Ectodermal cell (in vitro differentiated cells): ENCODE measurements around the gene HLCS.
A peak's percentile ranks its signal among the peaks of the same experiment; 100 is the strongest.

ENCODE experiments used
- H3K27ac ChIP-seq: 2 replicates; pipeline ENCODE4 v1.7.0; 2013; ENCODE audit warnings: mild to moderate bottlenecking, low read depth, low read length; ENCODE audit not compliant: insufficient read depth, poor library complexity, severe bottlenecking
- H3K27me3 ChIP-seq: 2 replicates; pipeline ENCODE4 v1.7.0; 2013; ENCODE audit warnings: mild to moderate bottlenecking, low read length; ENCODE audit not compliant: insufficient read depth, control insufficient read depth, poor library complexity, severe bottlenecking
- H3K36me3 ChIP-seq: one replicate; pipeline ENCODE4 v1.7.0; 2013; ENCODE audit warnings: low read length; ENCODE audit not compliant: control insufficient read depth, insufficient read depth
- H3K4me1 ChIP-seq: one replicate; pipeline ENCODE4 v1.7.0; 2013; ENCODE audit warnings: low read length; ENCODE audit not compliant: control insufficient read depth, insufficient read depth
- H3K4me3 ChIP-seq: 2 replicates; pipeline ENCODE4 v1.7.0; 2013; ENCODE audit warnings: low read depth, low read length, control low read depth; ENCODE audit not compliant: insufficient read depth
- H3K9me3 ChIP-seq: 2 replicates; pipeline ENCODE4 v1.7.0; 2013; ENCODE audit warnings: mild to moderate bottlenecking, low read length, moderate library complexity; ENCODE audit not compliant: control insufficient read depth
- WGBS, 2 experiments: methylation state at CpG; one replicate each; pipeline ENCODE4 v1.1.7; 2013; ENCODE audit warnings: missing lambda C conversion rate in 2 of 2; 5-methylcytosine and 5-hydroxymethylcytosine counted together

HLCS gene

DNA sequence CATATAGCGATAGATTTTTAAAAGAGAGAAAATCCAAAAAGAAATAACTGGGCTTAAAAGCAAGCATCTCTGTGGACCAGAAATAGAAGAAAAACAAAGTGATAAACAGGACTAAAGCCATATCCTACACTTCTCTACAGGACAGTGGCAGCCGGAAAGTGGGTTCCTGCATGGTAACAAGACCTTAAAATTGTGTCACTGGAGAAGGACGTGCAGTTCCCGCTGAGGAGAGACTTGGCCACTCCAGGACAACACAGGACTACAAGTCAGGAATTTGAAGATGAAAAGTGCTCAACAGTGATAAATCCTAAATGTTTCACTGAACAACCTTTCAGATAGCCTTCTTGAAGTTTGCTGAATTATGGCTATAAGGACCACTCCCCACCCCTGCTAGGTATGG, 1.9 kb upstream of the HLCS start:
- Histone ChIP-seq H3K27me3 (no peaks in the 10 kb centered on the region), H3K9me3 (no peaks in the 10 kb centered on the region), H3K27ac (no peak overlapping the region), H3K4me3 (no peak overlapping the region), H3K4me1 (no peaks in the 10 kb centered on the region), H3K36me3 (no peaks in the 10 kb centered on the region)
- 84 to 85% methylated on average over 4 of the region's 4 CpGs for WGBS, 2 experiments

DNA sequence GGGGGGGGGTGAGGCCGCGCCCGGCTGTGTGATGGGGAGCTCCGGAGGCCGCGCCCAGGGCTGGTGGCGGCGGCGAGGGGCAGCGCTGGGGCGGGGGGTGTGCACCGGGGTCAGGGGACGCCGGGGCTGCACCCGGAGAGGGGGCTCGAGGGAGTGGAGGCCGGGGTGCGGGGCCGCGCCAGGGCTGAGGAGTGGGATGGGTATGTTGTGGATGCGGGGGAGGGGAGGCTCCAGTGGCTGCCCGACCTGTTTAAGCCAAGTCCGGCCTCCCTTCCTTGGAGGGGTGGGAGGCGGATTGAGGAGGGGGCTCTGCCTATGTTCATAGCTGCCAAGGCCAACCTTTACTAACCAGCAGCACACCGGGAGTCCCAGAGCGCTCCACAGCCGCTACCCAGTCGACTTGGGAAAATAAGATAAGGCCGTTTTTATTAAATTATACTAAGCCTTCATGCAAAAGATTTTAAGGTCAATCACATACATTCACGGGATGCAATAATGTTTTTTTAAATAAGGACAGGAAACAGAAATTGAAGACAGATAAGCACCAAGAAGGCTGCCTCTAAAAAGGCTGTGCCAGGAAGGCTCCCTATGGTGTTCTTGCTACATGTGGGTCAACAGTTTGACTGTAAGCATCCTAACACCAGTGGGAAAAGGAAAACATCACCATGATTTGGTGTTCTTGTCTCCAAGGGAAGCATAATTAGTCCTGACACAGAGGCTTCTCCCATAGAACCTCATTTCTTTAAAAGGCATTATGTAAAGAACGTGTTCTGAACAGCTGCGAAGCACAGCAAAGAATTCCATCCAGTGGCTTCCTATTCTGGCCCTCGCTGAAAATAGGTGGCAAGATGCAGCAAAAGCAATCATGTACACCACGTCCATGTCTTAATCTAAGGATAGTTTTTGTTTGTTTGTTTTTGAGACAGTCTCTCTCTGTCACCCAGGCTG, 626 bp upstream of the HLCS start:
- 15 to 19% methylated on average over 33 to 34 of the region's 34 CpGs for WGBS, 2 experiments
- Histone ChIP-seq H3K9me3 (no peaks in the 10 kb centered on the region), H3K27ac (no peak overlapping the region), H3K27me3 (no peaks in the 10 kb centered on the region), H3K4me3 (peak overlapping the region; percentile 44), H3K36me3 (no peaks in the 10 kb centered on the region), H3K4me1 (no peaks in the 10 kb centered on the region)

DNA sequence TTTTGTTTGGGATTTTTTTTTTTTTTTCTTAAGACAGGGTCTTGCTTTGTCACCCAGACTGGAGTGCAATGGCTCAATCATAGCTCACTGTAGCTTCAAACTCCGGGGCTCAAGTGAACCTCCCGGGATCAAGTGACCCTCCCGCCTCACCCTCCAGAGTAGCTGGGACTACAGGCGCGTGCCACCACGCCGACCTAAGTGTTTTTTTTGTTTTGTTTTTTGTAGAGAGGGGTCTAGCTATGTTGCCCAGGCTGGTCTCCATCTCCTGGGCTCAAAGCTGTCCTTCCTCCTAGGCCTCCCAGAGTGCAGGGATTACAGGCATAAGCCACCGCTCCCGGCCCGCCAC, 776 bp downstream of the HLCS start:
- Histone ChIP-seq H3K4me3 (peak overlapping the region; percentile 44), H3K9me3 (no peaks in the 10 kb centered on the region), H3K27me3 (no peaks in the 10 kb centered on the region), H3K27ac (no peak overlapping the region), H3K4me1 (no peaks in the 10 kb centered on the region), H3K36me3 (no peaks in the 10 kb centered on the region)
- WGBS, 2 experiments = 60 to 63% methylated on average over 10 of the region's 10 CpGs

DNA sequence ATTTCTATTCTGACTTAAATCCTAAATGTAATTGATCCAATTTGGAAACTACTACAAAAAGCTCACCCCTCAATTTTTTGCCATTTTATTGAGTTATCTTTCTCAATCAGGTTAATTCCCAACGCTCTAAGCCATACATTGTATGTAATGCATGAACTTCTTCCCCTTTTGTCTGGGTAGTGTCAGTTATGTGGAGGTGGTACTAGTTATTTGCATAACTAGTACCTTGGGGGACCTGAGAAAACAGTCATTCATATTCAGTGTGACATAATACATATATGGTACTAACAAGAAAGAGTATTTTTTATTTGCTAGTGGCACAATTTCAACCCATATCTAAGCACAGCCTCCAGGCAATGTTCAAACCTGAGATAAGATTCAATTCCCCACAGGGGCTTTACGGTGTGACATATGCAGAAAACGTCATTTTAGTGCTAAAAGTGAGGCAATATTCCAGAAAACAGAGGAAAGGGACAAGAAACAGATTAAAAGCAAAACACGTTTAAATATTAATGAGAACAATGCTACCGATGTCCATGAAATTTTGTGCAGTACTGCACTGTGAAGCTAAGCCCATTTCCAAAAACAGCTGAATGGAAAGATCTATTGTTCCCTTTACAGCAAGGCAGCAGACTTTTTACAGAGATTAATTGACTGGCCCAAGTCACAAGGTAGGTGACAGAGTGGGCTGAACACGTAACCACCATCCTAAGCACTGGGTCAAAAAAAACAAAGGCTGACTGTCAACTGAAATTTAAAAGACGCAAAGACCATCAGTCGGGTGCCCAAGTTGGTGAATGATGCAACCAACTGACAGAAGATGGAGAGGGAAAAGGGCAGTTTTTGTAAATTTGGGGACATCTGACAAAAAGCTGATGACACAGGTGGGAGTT, 1.4 kb downstream of the HLCS start:
- no peaks in the 10 kb centered on the region for H3K27me3 ChIP-seq
- no peaks in the 10 kb centered on the region for H3K9me3 ChIP-seq
- no peaks in the 10 kb centered on the region for H3K4me1 ChIP-seq
- WGBS, 2 experiments = 87 to 90% methylated on average over 8 of the region's 8 CpGs
- no peak overlapping the region for H3K27ac ChIP-seq
- H3K4me3 ChIP-seq = no peak overlapping the region
- H3K36me3 ChIP-seq = no peaks in the 10 kb centered on the region

DNA sequence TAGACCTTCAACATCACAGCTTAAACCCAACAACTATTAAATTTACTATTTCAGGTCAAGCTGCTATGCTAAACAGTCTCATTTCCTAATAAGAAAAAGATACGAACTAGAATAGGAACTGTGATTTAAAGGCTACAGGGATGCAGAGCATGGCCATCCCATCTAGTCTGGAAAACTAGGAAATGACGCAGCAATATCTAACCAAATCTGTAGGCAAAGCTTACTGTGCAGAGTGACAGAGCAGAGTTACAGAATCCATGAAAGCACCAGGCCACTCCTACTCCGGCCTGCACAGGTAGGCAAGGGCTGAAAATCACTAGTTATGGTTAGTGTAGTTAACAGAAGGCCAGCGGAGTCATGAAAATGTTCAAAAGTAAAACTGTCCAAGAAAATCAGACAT, 2.1 kb downstream of the HLCS start:
- WGBS, 2 experiments = 93 to 94% methylated on average over 4 of the region's 4 CpGs
- peaks cover 3% of the 10 kb centered on the region for H3K36me3 ChIP-seq
- H3K4me1 ChIP-seq = no peaks in the 10 kb centered on the region
- no peaks in the 10 kb centered on the region for H3K9me3 ChIP-seq
- H3K4me3 ChIP-seq = no peak overlapping the region
- H3K27ac ChIP-seq = no peak overlapping the region
- no peaks in the 10 kb centered on the region for H3K27me3 ChIP-seq

DNA sequence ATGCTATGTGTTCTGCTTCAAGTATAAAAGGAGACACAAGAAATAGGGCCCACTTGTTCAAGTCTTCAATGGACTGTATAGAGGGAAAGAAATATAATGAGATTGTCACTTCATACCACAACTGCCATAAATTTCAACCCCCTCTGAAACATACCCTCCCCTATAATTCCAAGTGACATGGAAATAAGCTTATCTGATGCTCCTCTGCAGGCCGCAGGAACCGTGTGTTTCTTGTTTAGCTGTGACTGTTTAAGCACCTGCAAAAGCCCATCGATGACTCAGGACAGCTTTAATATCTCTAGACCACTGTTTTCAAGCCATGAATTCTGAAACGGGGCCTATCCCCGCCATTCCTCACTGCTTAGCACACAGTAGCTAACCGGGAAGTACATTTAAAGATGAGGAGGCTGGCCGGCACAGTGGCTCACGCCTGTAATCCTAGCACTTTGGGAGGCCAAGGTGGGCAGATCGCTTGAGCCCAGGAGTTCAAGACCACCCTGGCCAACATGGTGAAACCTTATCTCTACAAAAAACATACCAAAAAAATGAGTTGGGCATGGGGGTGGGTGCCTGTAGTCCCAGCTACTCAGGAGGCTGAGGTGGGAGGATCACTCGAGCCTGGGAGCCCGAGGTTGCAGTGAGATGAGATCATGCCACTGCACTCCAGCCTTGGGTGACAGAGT, 4.2 kb downstream of the HLCS start:
- 92 to 95% methylated on average over 11 of the region's 11 CpGs for WGBS, 2 experiments
- peaks cover 3% of the 10 kb centered on the region for H3K36me3 ChIP-seq

DNA sequence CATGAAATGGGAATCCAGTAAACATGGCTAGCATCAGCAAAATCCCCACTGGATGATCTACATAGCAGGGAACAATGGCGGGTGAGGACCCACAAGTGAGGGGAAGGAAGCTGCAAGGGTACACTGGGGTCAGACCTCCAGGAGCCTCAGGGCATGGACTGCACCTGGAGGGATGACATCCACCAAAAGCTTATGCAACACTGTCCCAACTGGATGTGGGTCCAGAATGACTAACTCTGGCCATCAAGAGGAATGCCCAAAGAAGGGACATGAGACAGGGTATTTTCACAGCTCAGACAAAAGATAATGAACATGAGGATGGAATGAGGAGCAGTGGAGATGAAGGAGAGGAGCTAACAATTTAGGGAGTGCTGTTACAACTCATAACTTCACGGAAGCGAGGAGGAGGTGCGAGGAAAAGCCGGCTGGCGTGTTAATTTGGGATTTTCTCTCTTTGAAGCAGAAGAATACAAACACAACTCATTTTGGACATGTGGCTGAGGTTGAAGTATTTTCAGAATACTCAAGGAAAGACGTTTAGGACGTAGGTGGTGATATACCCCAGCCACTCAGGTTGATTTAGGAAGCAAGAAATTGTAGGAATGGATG, 5.7 kb downstream of the HLCS start:
- Histone ChIP-seq H3K4me1 (no peaks in the 10 kb centered on the region), H3K4me3 (no peak overlapping the region)

More for the DNA sequence above, 4.2 kb downstream of the HLCS start:
- no peak overlapping the region for H3K27ac ChIP-seq
- H3K27me3 ChIP-seq = no peaks in the 10 kb centered on the region
- H3K4me3 ChIP-seq = no peak overlapping the region
- no peaks in the 10 kb centered on the region for H3K4me1 ChIP-seq
- H3K9me3 ChIP-seq = no peaks in the 10 kb centered on the region

DNA sequence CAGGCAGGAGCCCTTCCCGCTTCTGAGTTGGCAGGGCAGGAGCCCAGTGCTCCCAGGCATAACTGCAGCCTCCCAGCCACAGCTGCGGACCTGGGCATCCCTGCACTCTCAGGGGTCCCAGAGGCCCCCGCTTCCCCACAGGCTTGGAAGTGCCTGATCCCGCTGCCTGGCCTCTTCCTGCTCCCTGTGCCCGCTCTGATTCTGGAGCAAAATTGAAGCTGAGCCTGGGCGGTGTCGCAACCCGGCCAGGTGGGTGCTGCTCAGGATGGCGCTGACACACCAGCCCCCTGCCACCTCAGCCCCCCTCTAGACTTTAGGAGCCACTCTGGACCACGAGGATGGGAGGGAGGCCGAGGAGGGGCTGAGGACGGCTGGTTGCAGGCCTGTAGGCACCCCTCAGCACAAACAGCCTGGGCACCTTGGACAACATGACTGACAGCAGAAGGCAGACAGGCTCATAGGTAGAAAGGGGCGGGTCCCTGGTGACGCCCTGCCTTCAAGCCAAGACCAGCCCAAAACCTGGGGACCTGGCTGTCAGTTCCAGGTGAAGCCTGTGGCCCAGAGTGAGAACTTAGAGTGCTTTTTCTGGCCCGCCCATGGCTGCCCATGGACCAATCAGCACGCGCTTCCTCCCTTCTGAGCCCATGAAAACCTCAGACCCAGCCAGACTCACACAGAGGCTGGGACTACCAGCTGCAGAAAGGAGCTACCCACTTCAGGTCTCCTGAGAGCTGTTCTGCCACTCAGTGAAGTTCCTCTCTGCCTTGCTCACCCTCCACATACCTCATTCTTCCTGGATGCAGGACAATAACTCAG, 7.2 kb downstream of the HLCS start:
- no peak overlapping the region for H3K4me3 ChIP-seq
- no peak overlapping the region for H3K27ac ChIP-seq
- H3K9me3 ChIP-seq = no peaks in the 10 kb centered on the region
- no peaks in the 10 kb centered on the region for H3K4me1 ChIP-seq
- peaks cover 3% of the 10 kb centered on the region for H3K36me3 ChIP-seq
- 91 to 93% methylated on average over 17 of the region's 17 CpGs for WGBS, 2 experiments
- no peaks in the 10 kb centered on the region for H3K27me3 ChIP-seq

More for the DNA sequence above, 5.7 kb downstream of the HLCS start:
- Histone ChIP-seq H3K27ac (no peak overlapping the region), H3K9me3 (no peaks in the 10 kb centered on the region), H3K27me3 (no peaks in the 10 kb centered on the region), H3K36me3 (peaks cover 3% of the 10 kb centered on the region)
- 96 to 98% methylated on average over 8 of the region's 8 CpGs for WGBS, 2 experiments

DNA sequence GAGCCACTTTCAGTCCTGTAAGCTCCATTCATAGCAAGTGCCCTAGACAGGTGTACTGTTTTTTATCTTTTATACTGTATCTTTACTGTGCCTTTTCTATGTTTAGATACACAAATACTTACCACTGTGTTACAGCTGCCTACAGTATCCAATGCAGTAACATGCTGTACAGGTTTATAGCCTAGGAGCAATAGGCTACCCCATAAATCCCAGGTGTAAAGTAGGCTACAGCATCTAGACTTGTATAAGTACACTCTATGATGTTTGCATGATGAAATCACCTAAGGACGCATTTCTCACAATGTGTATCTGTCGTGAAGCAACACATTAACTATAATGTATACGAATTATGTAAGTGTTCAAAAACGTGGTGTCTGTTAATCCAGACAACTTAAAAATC, 10.7 kb downstream of the HLCS start:
- H3K36me3 ChIP-seq = peaks cover 3% of the 10 kb centered on the region
- H3K4me3 ChIP-seq = no peak overlapping the region
- no peak overlapping the region for H3K27ac ChIP-seq
- no peaks in the 10 kb centered on the region for H3K27me3 ChIP-seq
- no peaks in the 10 kb centered on the region for H3K4me1 ChIP-seq
- no peaks in the 10 kb centered on the region for H3K9me3 ChIP-seq
- WGBS, 2 experiments = 96 to 97% methylated on average over 4 of the region's 4 CpGs
